Superior temporal gyrus (tissue), 1 donor: Measurements from ENCODE around the gene ALOXE3.
A peak's percentile ranks its signal among the peaks of the same experiment; 100 is the strongest.
"Not testable (repeated sequence)": the region's sequence is repeated elsewhere in the genome, so short reads cannot be mapped to it uniquely, and the experiment has no call there.

ENCODE experiments used
- DNase-seq: peaks from one replicate; pipeline ENCODE4 v3.0.0-alpha.2; 2016; ENCODE audit errors: extremely low spot score

ALOXE3 gene

GRCh38 chr17:8072341-8072728, 46.0 kb downstream of the ALOXE3 start:
- DNase-seq, result no peak

- no peak for DNase-seq
Observed at GRCh38 chr17:8071496-8071895, 46.8 kb downstream of the ALOXE3 start.

GRCh38 chr17:8069587-8069860, 48.8 kb downstream of the ALOXE3 start:
- no peak for DNase-seq

GRCh38 chr17:8068736-8069586, 49.4 kb downstream of the ALOXE3 start:
- DNase-seq, result no peak

GRCh38 chr17:8067806-8068205, 50.5 kb downstream of the ALOXE3 start:
- no peak for DNase-seq

GRCh38 chr17:8066841-8067775, 51.2 kb downstream of the ALOXE3 start:
- DNase-seq, result no peak

GRCh38 chr17:8064561-8065019, 53.7 kb downstream of the ALOXE3 start:
- no peak for DNase-seq

GRCh38 chr17:8063761-8064534, 54.4 kb downstream of the ALOXE3 start:
- DNase-seq, result no peak

GRCh38 chr17:8062807-8063483, 55.4 kb downstream of the ALOXE3 start:
- DNase-seq, result no peak

- DNase-seq, result no peak
Observed at GRCh38 chr17:8062435-8062806, 55.9 kb downstream of the ALOXE3 start.

- DNase-seq, result not testable (repeated sequence)
Observed at GRCh38 chr17:8061851-8062250, 56.5 kb downstream of the ALOXE3 start.

GRCh38 chr17:8060274-8060673, 58.0 kb downstream of the ALOXE3 start:
- peak; percentile 98 for DNase-seq

GRCh38 chr17:8059131-8059530, 59.2 kb downstream of the ALOXE3 start:
- DNase-seq, result no peak

- peak; percentile 93 for DNase-seq
Observed at GRCh38 chr17:8057691-8058114, 60.6 kb downstream of the ALOXE3 start.

- DNase-seq, result no peak
Observed at GRCh38 chr17:8056976-8057625, 61.2 kb downstream of the ALOXE3 start.

GRCh38 chr17:8056232-8056975, 61.9 kb downstream of the ALOXE3 start:
- DNase-seq, result peak; percentile 25

- DNase-seq, result no peak
Observed at GRCh38 chr17:8055851-8056231, 62.5 kb downstream of the ALOXE3 start.

- DNase-seq, result no peak
Observed at GRCh38 chr17:8053600-8053999, 64.7 kb downstream of the ALOXE3 start.

GRCh38 chr17:8052256-8053252, 65.8 kb downstream of the ALOXE3 start:
- DNase-seq, result no peak
